ENCODE results near the gene ZNHIT1.
"Not testable (repeated sequence)": the region's sequence is repeated elsewhere in the genome, so short reads cannot be mapped to it uniquely, and the experiment has no call there.

ZNHIT1 gene

GRCh38 chr7:101244375-101245146 is 26.6 kb downstream of the ZNHIT1 start, which contains the start of gene FIS1:
Gene FIS1, minus strand, starts transcription at chr7:101245081. Its CDS starts 77 bp downstream, at chr7:101245004.
- Histone ChIP-seq H3K4me3 (peak within 1 kb of the TSS; percentile 79), H3K9me3 (no peaks in the 10 kb centered on the region), H3K27ac (peak within 1 kb of the TSS; percentile 89), H3K27me3 (no peaks in the 10 kb centered on the region), H4K20me1 (peaks cover 26% of the 10 kb centered on the region; the same call in 1 of the 2 replicates), H3K36me3 (peaks cover 71% of the 10 kb centered on the region), H3K4me2 (peak within 1 kb of the TSS; percentile 86), H3K9ac (peak within 1 kb of the TSS; percentile 85), H3K4me1 (peaks cover 60% of the 10 kb centered on the region)
- no peak for TF ChIP-seq Cebpa-rat (IDR thresholded peaks at IDR 0.05)

GRCh38 chr7:101245147-101245668 is 27.2 kb downstream of the ZNHIT1 start:
- Histone ChIP-seq H4K20me1 (peaks cover 32% of the 10 kb centered on the region; the same call in 1 of the 2 replicates), H3K4me2 (peak overlapping the region; percentile 86), H3K27ac (peak overlapping the region; percentile 89), H3K9me3 (no peaks in the 10 kb centered on the region), H3K27me3 (no peaks in the 10 kb centered on the region), H3K36me3 (peaks cover 71% of the 10 kb centered on the region), H3K4me3 (peak overlapping the region; percentile 79), H3K4me1 (peaks cover 59% of the 10 kb centered on the region), H3K9ac (peak overlapping the region; percentile 85)
- no peak for TF ChIP-seq Cebpa-rat (IDR thresholded peaks at IDR 0.05)

GRCh38 chr7:101248276-101248675 is 30.3 kb downstream of the ZNHIT1 start:
- Histone ChIP-seq H3K4me1 (peaks cover 54% of the 10 kb centered on the region), H3K4me2 (no peak overlapping the region), H3K9ac (no peak overlapping the region), H3K9me3 (no peaks in the 10 kb centered on the region), H3K27me3 (no peaks in the 10 kb centered on the region), H4K20me1 (peaks cover 49% of the 10 kb centered on the region), H3K36me3 (peaks cover 53% of the 10 kb centered on the region), H3K4me3 (no peak overlapping the region), H3K27ac (no peak overlapping the region)
- TF ChIP-seq Cebpa-rat (IDR thresholded peaks at IDR 0.05) = no peak

GRCh38 chr7:101250324-101250723 is 32.4 kb downstream of the ZNHIT1 start:
- Histone ChIP-seq H3K9ac (peak overlapping the region; percentile 41; the same call in 1 of the 2 replicates), H3K27me3 (no peaks in the 10 kb centered on the region), H4K20me1 (peaks cover 41% of the 10 kb centered on the region), H3K4me3 (peak overlapping the region; percentile 94), H3K27ac (no peak overlapping the region), H3K9me3 (no peaks in the 10 kb centered on the region), H3K4me2 (peak overlapping the region; percentile 96), H3K36me3 (peaks cover 49% of the 10 kb centered on the region), H3K4me1 (peaks cover 42% of the 10 kb centered on the region)
- no peak for TF ChIP-seq Cebpa-rat (IDR thresholded peaks at IDR 0.05)

- peaks cover 32% of the 10 kb centered on the region for H3K4me1 ChIP-seq
- peak overlapping the region; percentile 96 for H3K4me2 ChIP-seq
- H3K27me3 ChIP-seq = no peaks in the 10 kb centered on the region
- no peaks in the 10 kb centered on the region for H3K9me3 ChIP-seq
- H3K4me3 ChIP-seq = peak overlapping the region; percentile 94
- H4K20me1 ChIP-seq = peaks cover 41% of the 10 kb centered on the region
- H3K27ac ChIP-seq = peak overlapping the region; percentile 80
- peak overlapping the region; percentile 93 for H3K9ac ChIP-seq
- peaks cover 32% of the 10 kb centered on the region for H3K36me3 ChIP-seq
- no peak for TF ChIP-seq Cebpa-rat (IDR thresholded peaks at IDR 0.05)
Measured at GRCh38 chr7:101251871-101252659, 34.1 kb downstream of the ZNHIT1 start.

- H4K20me1 ChIP-seq = peaks cover 37% of the 10 kb centered on the region
- H3K4me2 ChIP-seq, H3K9me3 ChIP-seq, H3K9ac ChIP-seq, H3K27ac ChIP-seq, H3K4me3 ChIP-seq, H3K27me3 ChIP-seq: not testable (repeated sequence)
- H3K4me1 ChIP-seq = peaks cover 30% of the 10 kb centered on the region
- H3K36me3 ChIP-seq = peaks cover 23% of the 10 kb centered on the region
Measured at GRCh38 chr7:101253199-101253598, 35.2 kb downstream of the ZNHIT1 start.

- TF ChIP-seq Cebpa-rat (IDR thresholded peaks at IDR 0.05) = no peak
- H3K27me3 ChIP-seq = no peaks in the 10 kb centered on the region
Measured at GRCh38 chr7:101255796-101256195, 37.8 kb downstream of the ZNHIT1 start.

GRCh38 chr7:101258243-101258731 is 40.3 kb downstream of the ZNHIT1 start:
- no peak overlapping the region for H3K4me2 ChIP-seq
- no peak overlapping the region for H3K27ac ChIP-seq
- no peak overlapping the region for H3K4me3 ChIP-seq
- H3K9me3 ChIP-seq = no peaks in the 10 kb centered on the region
- H3K9ac ChIP-seq = no peak overlapping the region
- no peak for TF ChIP-seq Cebpa-rat (IDR thresholded peaks at IDR 0.05)
- H4K20me1 ChIP-seq = no peaks in the 10 kb centered on the region
- H3K36me3 ChIP-seq = no peaks in the 10 kb centered on the region
- H3K27me3 ChIP-seq = no peaks in the 10 kb centered on the region
- peaks cover 1% of the 10 kb centered on the region for H3K4me1 ChIP-seq

More at GRCh38 chr7:101255796-101256195, 37.8 kb downstream of the ZNHIT1 start:
- Histone ChIP-seq H3K9ac (no peak overlapping the region), H3K27ac (no peak overlapping the region), H3K4me1 (peaks cover 15% of the 10 kb centered on the region), H3K9me3 (no peaks in the 10 kb centered on the region), H3K4me2 (no peak overlapping the region), H3K4me3 (no peak overlapping the region), H4K20me1 (peaks cover 11% of the 10 kb centered on the region), H3K36me3 (no peaks in the 10 kb centered on the region)

- not testable (repeated sequence) for H3K36me3 ChIP-seq, H4K20me1 ChIP-seq, H3K27me3 ChIP-seq, H3K9ac ChIP-seq, H3K27ac ChIP-seq, H3K9me3 ChIP-seq, H3K4me3 ChIP-seq
- Histone ChIP-seq H3K4me2 (peak overlapping the region; percentile 39; the same call in 1 of the 2 replicates), H3K4me1 (peaks cover 15% of the 10 kb centered on the region)
Measured at GRCh38 chr7:101264102-101264706, 46.2 kb downstream of the ZNHIT1 start.

Data from BLaER1 (cell line).